HG03520 (cell line): ENCODE data around the gene RAB4B.
"Not testable (repeated sequence)": the region's sequence is repeated elsewhere in the genome, so short reads cannot be mapped to it uniquely, and the experiment has no call there.

ENCODE experiments used
- ATAC-seq: cut with Tn5 transposase; IDR thresholded peaks from one replicate; pipeline ENCODE4 v1.9.1; 2021; ENCODE audit warnings: mild to moderate bottlenecking, moderate library complexity; ENCODE audit not compliant: unreplicated experiment

Gene RAB4B

GRCh38 chr19:40776932-40777644 lies 959 bp upstream of the RAB4B start:
- peak; percentile 64 for ATAC-seq

- no peak for ATAC-seq
Observed at GRCh38 chr19:40777645-40777936, 456 bp upstream of the RAB4B start.

- ATAC-seq, result no peak
Observed at GRCh38 chr19:40778706-40779284, 748 bp downstream of the RAB4B start.

- no peak for ATAC-seq
Observed at GRCh38 chr19:40780582-40780981, 2.5 kb downstream of the RAB4B start.

GRCh38 chr19:40781140-40781539 lies 3.1 kb downstream of the RAB4B start:
- ATAC-seq, result no peak

GRCh38 chr19:40783711-40784110 lies 5.7 kb downstream of the RAB4B start:
- no peak for ATAC-seq

- not testable (repeated sequence) for ATAC-seq
Observed at GRCh38 chr19:40784146-40784545, 6.1 kb downstream of the RAB4B start.

- ATAC-seq, result no peak
Observed at GRCh38 chr19:40785526-40785925, 7.5 kb downstream of the RAB4B start.

- no peak for ATAC-seq
Observed at GRCh38 chr19:40786060-40787037, 8.3 kb downstream of the RAB4B start.

GRCh38 chr19:40791349-40791748 lies 13.3 kb downstream of the RAB4B start:
- ATAC-seq, result no peak

GRCh38 chr19:40791996-40792395 lies 13.9 kb downstream of the RAB4B start:
- no peak for ATAC-seq

- ATAC-seq, result no peak
Observed at GRCh38 chr19:40797166-40797962, 19.3 kb downstream of the RAB4B start.

GRCh38 chr19:40797963-40798682 lies 20.1 kb downstream of the RAB4B start:
- peak; percentile 20 for ATAC-seq

- peak; percentile 65 for ATAC-seq
Observed at GRCh38 chr19:40798683-40799557, 20.9 kb downstream of the RAB4B start, which contains the start of gene EGLN2. Gene EGLN2 (plus strand): TSS chr19:40799191. CDS start chr19:40800573, 1,382 bp downstream.

- ATAC-seq, result no peak
Observed at GRCh38 chr19:40799558-40800338, 21.7 kb downstream of the RAB4B start.

- no peak for ATAC-seq
Observed at GRCh38 chr19:40800339-40800996, 22.4 kb downstream of the RAB4B start.

GRCh38 chr19:40800997-40801377 lies 22.9 kb downstream of the RAB4B start:
- no peak for ATAC-seq
